Stimulated activated CD8-positive, alpha-beta memory T cell treated with anti-CD3 and anti-CD28 coated beads, Interleukin-2, amount 100 ng/mL, for 1 hour (primary cell): ENCODE results near the gene UBE2QL1.

ENCODE experiments used
- DNase-seq, 2 donors: peaks; one replicate each; pipeline ENCODE4 v3.0.0-alpha.2; 2020; ENCODE audit warnings: low read depth in 2 of 2

Gene UBE2QL1

DNA sequence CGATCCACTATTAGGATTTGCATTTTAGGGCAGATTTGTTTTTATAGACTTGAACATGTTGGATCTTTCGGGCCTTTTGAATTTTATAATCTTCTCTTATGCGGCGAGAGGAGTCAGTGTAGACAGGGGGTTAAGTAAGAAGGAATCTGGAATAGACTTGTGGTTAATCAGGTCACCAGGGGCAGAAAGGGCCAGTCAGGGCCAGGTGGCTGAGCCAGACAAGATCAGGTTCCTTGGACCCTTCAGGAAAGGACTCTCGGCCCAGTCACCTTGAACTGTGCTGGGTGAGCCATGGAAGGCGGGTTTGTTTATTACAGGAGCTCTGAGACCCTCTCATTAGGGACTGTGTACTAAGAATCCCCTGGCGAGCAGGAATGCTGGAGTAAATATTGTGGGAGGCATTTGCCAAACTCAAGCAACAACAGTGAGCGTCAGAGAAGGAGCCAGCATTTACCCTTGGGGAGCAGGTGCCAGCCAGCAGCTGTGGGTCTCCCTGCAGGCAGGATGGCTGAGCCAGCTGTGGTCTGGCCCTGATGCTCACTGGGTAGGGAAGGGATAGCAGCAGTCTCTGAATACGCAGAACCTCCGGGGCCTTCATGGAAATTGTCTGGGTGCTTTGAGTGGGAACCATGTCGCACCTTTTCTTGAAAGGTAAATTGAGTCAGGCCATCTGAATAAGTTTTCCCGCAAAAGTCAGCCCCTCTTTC lies 79.2 kb downstream of the UBE2QL1 start:
- no peak for DNase-seq

DNA sequence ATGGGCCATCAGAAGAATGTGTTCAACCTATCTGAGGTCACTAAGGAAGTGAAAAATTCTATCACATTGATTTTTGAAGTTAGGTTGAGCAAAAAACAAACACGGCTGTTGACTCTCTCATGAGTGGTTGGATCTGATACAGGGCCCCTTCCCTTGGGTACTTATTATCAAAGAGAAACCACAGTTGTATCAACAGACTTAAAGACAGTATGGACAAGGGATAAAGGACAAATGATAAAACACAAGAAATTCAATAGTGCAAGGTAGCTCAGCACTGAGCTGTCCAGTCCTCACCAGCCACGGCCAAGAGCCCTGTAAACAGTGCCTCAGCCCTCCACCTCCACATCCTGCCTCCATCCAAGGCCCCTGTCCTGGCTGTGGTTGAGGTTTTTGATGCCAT lies 86.9 kb downstream of the UBE2QL1 start:
- DNase-seq = no peak

DNA sequence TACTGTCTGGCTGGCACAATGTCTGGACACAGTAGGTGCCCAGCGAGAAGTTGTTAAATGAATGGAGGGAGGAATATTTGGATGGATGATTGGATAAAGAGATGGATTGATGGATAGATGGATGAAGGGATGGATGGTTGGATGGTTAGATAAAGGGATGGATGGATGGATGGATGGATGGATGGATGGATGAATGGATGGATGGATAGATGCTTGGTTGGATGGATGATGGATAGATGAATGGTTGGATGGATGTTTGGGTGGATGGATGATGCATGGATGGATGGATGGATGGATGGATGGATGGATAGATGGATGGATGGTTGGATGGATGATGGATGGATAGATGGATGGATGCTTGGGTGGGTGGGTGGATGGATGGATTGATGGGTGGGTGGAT lies 90.4 kb downstream of the UBE2QL1 start:
- no peak for DNase-seq

DNA sequence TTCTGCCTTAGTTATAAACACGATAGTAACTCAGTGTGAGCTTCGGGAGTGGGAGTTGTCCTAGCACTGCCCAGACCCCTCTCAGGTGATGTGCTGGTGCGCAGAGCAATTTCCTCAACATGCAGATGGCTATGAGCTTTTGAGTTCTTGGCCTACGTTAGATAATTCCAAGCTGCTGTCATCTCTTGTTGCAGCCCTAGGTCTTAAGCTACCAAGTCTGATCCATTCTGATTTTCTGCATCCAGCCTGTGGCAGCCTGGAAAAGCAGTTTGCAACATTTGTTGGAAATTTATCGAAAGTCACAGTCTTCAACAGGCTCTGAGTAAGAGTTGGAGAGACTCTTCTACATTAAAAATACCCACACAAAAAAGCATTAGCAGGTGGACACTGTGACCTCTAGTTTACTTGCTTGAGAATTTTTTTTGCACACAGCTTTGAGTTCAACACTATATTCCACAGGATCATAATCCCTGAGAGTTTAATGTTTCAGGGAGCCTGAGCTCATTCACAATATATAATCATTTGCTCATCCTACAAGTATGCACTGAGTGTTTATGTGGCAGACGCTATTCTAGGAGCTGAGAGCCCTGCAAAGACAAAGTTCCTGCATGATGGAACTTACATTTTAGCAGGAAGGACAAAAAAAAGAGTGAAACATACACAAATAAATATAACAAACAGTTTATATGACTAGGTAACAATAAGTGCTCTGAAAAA lies 91.6 kb downstream of the UBE2QL1 start:
- no peak for DNase-seq

DNA sequence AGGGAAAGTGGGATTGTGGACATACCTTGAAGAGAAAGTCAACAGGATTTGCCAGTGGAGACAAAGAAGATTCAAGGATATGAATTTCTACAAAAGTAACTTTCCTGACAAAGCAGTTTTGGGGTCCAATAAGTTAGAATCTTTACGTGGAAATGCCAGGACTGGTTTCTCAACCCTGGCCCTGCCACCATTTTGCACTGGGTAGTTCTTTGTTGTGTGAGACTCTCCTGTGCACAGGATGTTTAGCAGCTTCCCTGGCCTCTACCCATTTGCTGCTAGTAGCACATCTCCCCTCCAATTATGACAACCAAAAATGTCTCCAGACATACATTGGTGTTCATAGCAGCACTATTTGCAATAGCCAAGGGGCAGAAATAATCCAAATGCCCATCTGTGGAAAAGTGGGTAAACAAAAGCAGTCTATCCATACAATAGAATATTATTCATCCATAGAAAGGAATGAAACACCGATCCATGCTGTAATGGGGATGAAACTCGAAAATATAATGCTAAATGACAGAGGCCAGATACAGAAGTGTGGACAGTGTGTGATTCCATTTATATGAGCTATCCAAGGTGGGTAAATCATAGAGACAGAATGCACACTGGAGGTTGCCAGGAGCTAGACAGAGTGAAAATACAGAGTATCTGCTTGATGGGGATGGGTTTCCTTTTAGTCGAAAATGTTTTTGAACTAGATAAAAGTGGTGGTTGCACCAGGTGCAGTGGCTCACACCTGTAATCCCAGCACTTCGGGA lies 92.8 kb downstream of the UBE2QL1 start:
- no peak for DNase-seq

GRCh38 chr5:6542421-6543345 lies 94.0 kb downstream of the UBE2QL1 start:
- DNase-seq = no peak

DNA sequence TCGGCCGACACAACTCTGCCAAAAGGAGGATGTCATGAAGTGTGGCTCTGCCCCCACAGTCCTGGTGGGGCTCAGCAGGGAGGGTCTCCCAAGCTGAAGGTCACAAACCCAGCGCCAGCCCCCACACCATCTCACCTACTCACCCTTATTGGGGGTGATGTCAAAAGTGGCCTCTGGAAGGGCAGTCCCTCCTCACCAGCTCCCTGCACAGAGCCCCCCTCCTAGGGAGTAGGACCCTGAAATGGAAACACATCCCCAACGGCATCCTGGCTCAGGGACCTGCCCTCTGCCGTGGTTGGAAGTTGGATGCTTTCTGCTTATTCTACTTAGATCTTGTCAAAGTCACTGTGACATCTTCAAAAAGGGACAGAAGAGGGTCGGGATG lies 94.7 kb downstream of the UBE2QL1 start:
- no peak for DNase-seq

GRCh38 chr5:6543830-6544560 lies 95.3 kb downstream of the UBE2QL1 start:
- DNase-seq = no peak
